ENCODE measurements around the gene APOH. TPM values are rescaled to one million over a fixed set of nuclear protein-coding genes. Genes with fewer than 3 reads are reported as not detected.

APOH gene
- total RNA-seq, 1 donor from 2014 or later = not detected

- H3K27ac ChIP-seq (replicated peaks) = no peak overlapping the region
- intact Hi-C loops (cut with micrococcal nuclease) = no loop called here
- H3K27me3 ChIP-seq (ENCODE audit: low read depth) = no peaks in the 10 kb centered on the region
- TF ChIP-seq, protein P1, sequence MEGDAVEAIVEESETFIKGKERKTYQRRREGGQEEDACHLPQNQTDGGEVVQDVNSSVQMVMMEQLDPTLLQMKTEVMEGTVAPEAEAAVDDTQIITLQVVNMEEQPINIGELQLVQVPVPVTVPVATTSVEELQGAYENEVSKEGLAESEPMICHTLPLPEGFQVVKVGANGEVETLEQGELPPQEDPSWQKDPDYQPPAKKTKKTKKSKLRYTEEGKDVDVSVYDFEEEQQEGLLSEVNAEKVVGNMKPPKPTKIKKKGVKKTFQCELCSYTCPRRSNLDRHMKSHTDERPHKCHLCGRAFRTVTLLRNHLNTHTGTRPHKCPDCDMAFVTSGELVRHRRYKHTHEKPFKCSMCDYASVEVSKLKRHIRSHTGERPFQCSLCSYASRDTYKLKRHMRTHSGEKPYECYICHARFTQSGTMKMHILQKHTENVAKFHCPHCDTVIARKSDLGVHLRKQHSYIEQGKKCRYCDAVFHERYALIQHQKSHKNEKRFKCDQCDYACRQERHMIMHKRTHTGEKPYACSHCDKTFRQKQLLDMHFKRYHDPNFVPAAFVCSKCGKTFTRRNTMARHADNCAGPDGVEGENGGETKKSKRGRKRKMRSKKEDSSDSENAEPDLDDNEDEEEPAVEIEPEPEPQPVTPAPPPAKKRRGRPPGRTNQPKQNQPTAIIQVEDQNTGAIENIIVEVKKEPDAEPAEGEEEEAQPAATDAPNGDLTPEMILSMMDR (IDR thresholded peaks at IDR 0.05; ENCODE audit: borderline replicate concordance) = no peak
- no peaks in the 10 kb centered on the region for H3K4me1 ChIP-seq
- H3K9me3 ChIP-seq (replicated peaks) = no peaks in the 10 kb centered on the region
- no peaks in the 10 kb centered on the region for H3K36me3 ChIP-seq
- H3K4me3 ChIP-seq = no peak overlapping the region
- DNase-seq = no peak
Observed at GRCh38 chr17:66235377-66235994, 6.3 kb upstream of the APOH start.

- intact Hi-C loops (cut with micrococcal nuclease) = no loop called here
- TF ChIP-seq, protein P1 (IDR thresholded peaks at IDR 0.05; ENCODE audit: borderline replicate concordance) = no peak
- Histone ChIP-seq H3K27me3 (ENCODE audit: low read depth) (no peaks in the 10 kb centered on the region), H3K27ac (replicated peaks) (no peak overlapping the region), H3K9me3 (replicated peaks) (no peaks in the 10 kb centered on the region), H3K4me1 (no peaks in the 10 kb centered on the region), H3K4me3 (no peak overlapping the region), H3K36me3 (no peaks in the 10 kb centered on the region)
- no peak for DNase-seq
Observed at GRCh38 chr17:66234611-66235010, 5.4 kb upstream of the APOH start.

- Histone ChIP-seq H3K4me1 (no peaks in the 10 kb centered on the region), H3K9me3 (replicated peaks) (no peaks in the 10 kb centered on the region), H3K27ac (replicated peaks) (no peak overlapping the region), H3K4me3 (no peak overlapping the region), H3K27me3 (ENCODE audit: low read depth) (no peaks in the 10 kb centered on the region), H3K36me3 (no peaks in the 10 kb centered on the region)
- DNase-seq = no peak
- TF ChIP-seq, protein P1 (IDR thresholded peaks at IDR 0.05; ENCODE audit: borderline replicate concordance) = no peak
- intact Hi-C loops (cut with micrococcal nuclease) = no loop called here
Observed at GRCh38 chr17:66233023-66233753, 4.0 kb upstream of the APOH start.

GRCh38 chr17:66230922-66231591 lies 1.8 kb upstream of the APOH start:
- TF ChIP-seq, protein P1 (IDR thresholded peaks at IDR 0.05; ENCODE audit: borderline replicate concordance) = no peak
- no peaks in the 10 kb centered on the region for H3K4me1 ChIP-seq
- H3K4me3 ChIP-seq = no peak overlapping the region
- no peaks in the 10 kb centered on the region for H3K36me3 ChIP-seq
- intact Hi-C loops (cut with micrococcal nuclease) = no loop called here
- peaks cover 11% of the 10 kb centered on the region for H3K27me3 ChIP-seq (ENCODE audit: low read depth)
- H3K9me3 ChIP-seq (replicated peaks) = no peaks in the 10 kb centered on the region
- H3K27ac ChIP-seq (replicated peaks) = no peak overlapping the region
- DNase-seq = no peak

- H3K27me3 ChIP-seq (ENCODE audit: low read depth) = peaks cover 20% of the 10 kb centered on the region
- intact Hi-C loops (cut with micrococcal nuclease) = no loop called here
Observed at GRCh38 chr17:66229783-66230538, 746 bp upstream of the APOH start.

More at GRCh38 chr17:66229783-66230538, 746 bp upstream of the APOH start:
- H3K27ac ChIP-seq (replicated peaks) = no peak overlapping the region
- no peak overlapping the region for H3K4me3 ChIP-seq
- no peaks in the 10 kb centered on the region for H3K36me3 ChIP-seq
- no peaks in the 10 kb centered on the region for H3K4me1 ChIP-seq
- H3K9me3 ChIP-seq (replicated peaks) = no peaks in the 10 kb centered on the region
- no peak for DNase-seq
- TF ChIP-seq, protein P1 (IDR thresholded peaks at IDR 0.05; ENCODE audit: borderline replicate concordance) = no peak

Measured in left ventricle myocardium inferior (tissue), 1 donor.